IPS-NIHi11 (cell line): ENCODE results near the gene ZDHHC11B.
"Not testable (repeated sequence)": the region's sequence is repeated elsewhere in the genome, so short reads cannot be mapped to it uniquely, and the experiment has no call there.

Source experiments
- DNase-seq: peaks from one replicate; pipeline ENCODE4 v3.0.0; 2012; ENCODE audit warnings: mixed read lengths, low spot score

ZDHHC11B gene

GRCh38 chr5:784428-785177 is at the start of gene ZDHHC11B:
ZDHHC11B (minus strand) TSS chr5:784729; CDS start chr5:766919, 17,810 bp downstream.
- peak; percentile 97 for DNase-seq

- not testable (repeated sequence) for DNase-seq
Observed at GRCh38 chr5:834013-834412, 49.5 kb upstream of the ZDHHC11B start.

GRCh38 chr5:828194-828593 is 43.7 kb upstream of the ZDHHC11B start:
- DNase-seq = not testable (repeated sequence)

GRCh38 chr5:825544-825943 is 41.0 kb upstream of the ZDHHC11B start:
- not testable (repeated sequence) for DNase-seq

GRCh38 chr5:821504-821903 is 37.0 kb upstream of the ZDHHC11B start:
- no peak for DNase-seq

- DNase-seq = no peak
Observed at GRCh38 chr5:820245-820644, 35.7 kb upstream of the ZDHHC11B start.

- no peak for DNase-seq
Observed at GRCh38 chr5:819078-819477, 34.5 kb upstream of the ZDHHC11B start.

GRCh38 chr5:816176-816575 is 31.6 kb upstream of the ZDHHC11B start:
- no peak for DNase-seq

- DNase-seq = no peak
Observed at GRCh38 chr5:815449-815848, 30.9 kb upstream of the ZDHHC11B start.

- not testable (repeated sequence) for DNase-seq
Observed at GRCh38 chr5:813575-813974, 29.0 kb upstream of the ZDHHC11B start.

GRCh38 chr5:811384-811783 is 26.9 kb upstream of the ZDHHC11B start:
- DNase-seq = not testable (repeated sequence)

GRCh38 chr5:807719-808514 is 23.4 kb upstream of the ZDHHC11B start:
- DNase-seq = not testable (repeated sequence)

GRCh38 chr5:801472-801871 is 16.9 kb upstream of the ZDHHC11B start:
- no peak for DNase-seq

GRCh38 chr5:801055-801454 is 16.5 kb upstream of the ZDHHC11B start:
- DNase-seq = not testable (repeated sequence)

GRCh38 chr5:798505-799138 is 14.1 kb upstream of the ZDHHC11B start:
- DNase-seq = not testable (repeated sequence)

- DNase-seq = not testable (repeated sequence)
Observed at GRCh38 chr5:797986-798385, 13.5 kb upstream of the ZDHHC11B start.

- DNase-seq = not testable (repeated sequence)
Observed at GRCh38 chr5:795873-796272, 11.3 kb upstream of the ZDHHC11B start.

- DNase-seq = not testable (repeated sequence)
Observed at GRCh38 chr5:794948-795347, 10.4 kb upstream of the ZDHHC11B start.

GRCh38 chr5:788703-789102 is 4.2 kb upstream of the ZDHHC11B start:
- DNase-seq = not testable (repeated sequence)

GRCh38 chr5:787857-788233 is 3.3 kb upstream of the ZDHHC11B start:
- not testable (repeated sequence) for DNase-seq

- not testable (repeated sequence) for DNase-seq
Observed at GRCh38 chr5:787224-787856, 2.8 kb upstream of the ZDHHC11B start.

GRCh38 chr5:785181-785705 is 714 bp upstream of the ZDHHC11B start:
- peak; percentile 2 for DNase-seq
